GM23338 (cell line): Measurements from ENCODE around the gene IL17REL. TPM values are rescaled to one million over a fixed set of nuclear protein-coding genes. Genes with fewer than 3 reads are reported as not detected.

Experiments
- ATAC-seq: fragments of 200-7000 bp; cut with Tn5 transposase; 3 replicates; pipeline ENCODE4 v1.9.1; 2020
- DNase-seq: peaks from one replicate; pipeline ENCODE4 v3.0.0-alpha.2; 2015; ENCODE audit warnings: low spot score
- H2AFZ ChIP-seq: fragments of 200-600 bp; sonication (generic); 2 replicates; pipeline ENCODE4 v1.8.0; 2016; ENCODE audit warnings: antibody characterized with exemption, mild to moderate bottlenecking, moderate library complexity
- H3F3A ChIP-seq: fragments of 200-600 bp; sonication (generic); replicated peaks from 2 replicates; pipeline ENCODE4 v1.8.0; 2017; ENCODE audit warnings: antibody characterized with exemption, mixed run types, low read depth
- H3K27ac ChIP-seq: fragments of 200-600 bp; sonication (generic); 2 replicates; pipeline ENCODE4 v1.6.1; 2016; ENCODE audit warnings: low read depth
- H3K27me3 ChIP-seq: fragments of 200-600 bp; sonication (generic); 2 replicates; pipeline ENCODE4 v1.8.0; 2016; ENCODE audit warnings: mild to moderate bottlenecking, mixed run types, moderate library complexity; ENCODE audit not compliant: insufficient read depth
- H3K36me3 ChIP-seq: fragments of 200-600 bp; sonication (generic); 2 replicates; pipeline ENCODE4 v1.8.0; 2016; ENCODE audit warnings: mild to moderate bottlenecking; ENCODE audit not compliant: insufficient read depth
- H3K4me1 ChIP-seq: fragments of 200-600 bp; sonication (generic); 2 replicates; pipeline ENCODE4 v1.8.0; 2016; ENCODE audit warnings: mild to moderate bottlenecking, moderate library complexity; ENCODE audit not compliant: insufficient read depth
- H3K4me2 ChIP-seq: fragments of 200-600 bp; sonication (generic); 2 replicates; pipeline ENCODE4 v1.7.1; 2017; ENCODE audit warnings: mixed run types
- H3K4me3 ChIP-seq: fragments of 200-600 bp; sonication (generic); 2 replicates; pipeline ENCODE4 v1.6.1; 2016; ENCODE audit warnings: mixed run types
- H3K79me2 ChIP-seq: fragments of 200-600 bp; sonication (generic); replicated peaks from 2 replicates; pipeline ENCODE4 v1.8.0; 2017; ENCODE audit warnings: mild to moderate bottlenecking; ENCODE audit not compliant: insufficient read depth
- H3K9me2 ChIP-seq: fragments of 200-600 bp; sonication (generic); 2 replicates; pipeline ENCODE4 v1.8.0; 2017; ENCODE audit not compliant: insufficient read depth
- H4K20me1 ChIP-seq: fragments of 200-600 bp; sonication (generic); replicated peaks from 2 replicates; pipeline ENCODE4 v1.8.0; 2017; ENCODE audit warnings: mild to moderate bottlenecking; ENCODE audit not compliant: insufficient read depth
- H3K27ac Mint-ChIP-seq: 2 replicates; pipeline ENCODE4 v1.8.0; 2020; ENCODE audit warnings: inconsistent platforms, mild to moderate bottlenecking, moderate library complexity, mixed read lengths
- H3K27me3 Mint-ChIP-seq: 3 replicates; pipeline ENCODE4 v1.8.0; 2022; ENCODE audit warnings: low read depth, mild to moderate bottlenecking, moderate library complexity, mixed read lengths, inconsistent platforms; ENCODE audit not compliant: insufficient read depth, poor library complexity
- H3K36me3 Mint-ChIP-seq: 3 replicates; pipeline ENCODE4 v1.8.0; 2021; ENCODE audit warnings: low read depth, mild to moderate bottlenecking, inconsistent platforms, moderate library complexity, mixed read lengths
- H3K4me1 Mint-ChIP-seq: 3 replicates; pipeline ENCODE4 v1.8.0; 2020; ENCODE audit warnings: mild to moderate bottlenecking, inconsistent platforms, mixed read lengths
- H3K4me3 Mint-ChIP-seq: 3 replicates; pipeline ENCODE4 v1.8.0; 2021; ENCODE audit warnings: moderate library complexity, mild to moderate bottlenecking, inconsistent platforms, mixed read lengths
- H3K9me3 Mint-ChIP-seq: 3 replicates; pipeline ENCODE4 v1.8.0; 2020; ENCODE audit warnings: moderate library complexity, mild to moderate bottlenecking, inconsistent platforms, mixed read lengths
- CREB1 ChIP-seq: fragments of 250-450 bp; sonication (Bioruptor Pico); IDR thresholded peaks from 2 replicates; pipeline ENCODE4 v1.5.0; 2020; ENCODE audit warnings: low read depth, mild to moderate bottlenecking, moderate library complexity
- ETS1 ChIP-seq: IDR thresholded peaks from 2 replicates; pipeline ENCODE4 v1.6.1; 2016; ENCODE audit warnings: antibody characterized with exemption
- EZH2phosphoT487 ChIP-seq: fragments of 200-600 bp; sonication (generic); IDR thresholded peaks from one replicate; pipeline ENCODE4 v1.8.1; 2018; ENCODE audit warnings: antibody characterized with exemption; ENCODE audit not compliant: unreplicated experiment
- JUNB ChIP-seq: IDR thresholded peaks from one replicate; pipeline ENCODE4 v1.6.1; 2016; ENCODE audit warnings: antibody characterized with exemption; ENCODE audit not compliant: unreplicated experiment
- NANOG ChIP-seq: IDR thresholded peaks from 2 replicates; pipeline ENCODE4 v1.6.1; 2016; ENCODE audit warnings: antibody characterized with exemption, borderline replicate concordance
- POLR2AphosphoS5 ChIP-seq: IDR thresholded peaks from 2 replicates; pipeline ENCODE4 v1.6.1; 2016; ENCODE audit warnings: antibody characterized with exemption, low read depth
- REST ChIP-seq: IDR thresholded peaks from one replicate; pipeline ENCODE4 v1.6.1; 2018; ENCODE audit warnings: antibody characterized with exemption; ENCODE audit not compliant: unreplicated experiment
- STAT1 ChIP-seq: IDR thresholded peaks from one replicate; pipeline ENCODE4 v1.6.1; 2016; ENCODE audit warnings: antibody characterized with exemption; ENCODE audit not compliant: unreplicated experiment
- ZNF114 ChIP-seq: fragments of 250-450 bp; sonication (Bioruptor Pico); IDR thresholded peaks from 2 replicates; pipeline ENCODE4 v1.5.0; 2020; ENCODE audit warnings: mild to moderate bottlenecking, moderate library complexity
- ZNF331 ChIP-seq: fragments of 250-450 bp; sonication (Bioruptor Pico); IDR thresholded peaks from 2 replicates; pipeline ENCODE4 v1.5.0; 2020; ENCODE audit warnings: low read depth, mild to moderate bottlenecking, moderate library complexity
- long read RNA-seq: library from polyadenylated mRNA; unstranded; transcript quantifications from one replicate; pipeline ENCODE4 v2.0.0, GENCODE V29; 2020; ENCODE audit not compliant: unreplicated experiment
- polyA plus RNA-seq: library from polyadenylated mRNA; unstranded; fragments of >200 nt; fragmentation: Nextera tagmentation; extraction: Ambion mirVana; gene quantifications from 2 replicates; pipeline ENCODE4 v1.2.1, GENCODE V29; 2016
- total RNA-seq: library from RNA; depleted of rRNA; stranded (reverse); fragments of >200 nt; shearing (Covaris generic); gene quantifications from 2 replicates; pipeline ENCODE4 v1.2.3, GENCODE V29; 2014; rRNA removed
- TF ChIP-seq, protein P1 (sequence below), 2 experiments: fragments of 200-600 bp in 1 of 2; sonication (generic) in 1 of 2; conservative IDR thresholded peaks; 2 replicates each; pipeline versions ENCODE4 v1.5.1 to v1.6.1; 2016 to 2017; ENCODE audit warnings: antibody characterized with exemption in 2 of 2, low read depth in 2 of 2, mild to moderate bottlenecking in 2 of 2, moderate library complexity in 1 of 2
- TF ChIP-seq, protein P2 (sequence below): fragments of 250-450 bp; sonication (Bioruptor Pico); IDR thresholded peaks from 2 replicates; pipeline ENCODE4 v1.5.0; 2020; ENCODE audit warnings: mild to moderate bottlenecking, moderate library complexity

The IL17REL gene
- total RNA-seq (0.31 TPM in 1 of 2 replicates, not detected in the other), polyA plus RNA-seq (not detected in 2 replicates)
- long read RNA-seq: 0 reads

DNA sequence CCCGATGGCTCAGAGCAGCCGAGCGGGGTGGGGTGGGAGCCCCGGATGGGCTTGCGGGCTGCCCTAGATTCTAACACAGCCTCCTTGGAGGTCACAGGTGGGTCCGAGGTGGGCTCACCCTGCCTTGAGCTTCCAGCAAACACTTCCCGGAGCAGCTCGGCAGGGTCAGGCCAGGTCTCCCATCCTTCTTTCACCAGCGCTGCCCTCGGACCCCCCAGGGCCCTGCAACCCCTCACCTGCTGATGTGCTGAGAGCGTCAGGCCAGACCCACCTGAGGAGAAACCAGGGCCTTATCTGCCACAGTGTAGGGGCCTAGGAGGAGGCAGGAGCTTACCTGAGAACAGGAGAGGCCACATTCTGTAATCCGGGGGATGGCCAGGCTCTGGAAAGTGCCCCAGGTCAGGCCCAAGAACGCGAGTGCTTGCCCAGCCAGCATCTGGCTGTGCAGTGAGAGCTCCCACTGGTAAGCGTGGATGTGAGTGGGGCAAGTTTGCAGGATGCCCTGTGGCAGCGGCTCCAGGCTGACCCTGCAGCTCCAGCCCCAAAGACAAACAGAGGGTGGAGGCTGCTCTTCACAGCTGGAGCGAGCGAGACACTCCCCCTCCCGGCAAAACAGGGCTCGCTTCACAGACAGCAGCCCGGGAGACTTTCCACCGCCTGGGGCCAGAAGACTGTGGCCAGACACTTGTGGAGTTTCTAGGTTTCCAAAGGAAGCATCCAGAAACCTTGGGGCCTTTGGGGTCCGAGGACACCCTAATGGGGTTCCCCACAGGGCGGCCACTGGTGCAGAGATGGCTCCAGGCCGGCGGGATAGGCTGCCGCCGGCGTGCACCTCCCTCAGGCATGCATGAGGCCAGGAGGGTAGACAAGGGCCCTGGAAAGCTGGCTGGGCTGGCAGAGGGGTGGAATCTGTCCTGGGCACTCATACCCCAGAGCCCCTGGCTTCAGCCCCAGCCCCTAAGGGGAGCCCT is at the start of gene IL17REL:
Gene IL17REL, minus strand, starts transcription at position 555 of the 971 bp plus-strand sequence. Its CDS starts 119 bp downstream, at position 436.
- H3K9me2 ChIP-seq: no peaks in the 10 kb centered on the region
- no peak within 1 kb of the TSS; the same call in 1 of the 2 replicates for H3K4me2 ChIP-seq
- ATAC-seq: peak; percentile 4
- Mint-ChIP-seq H3K4me3 (peak within 1 kb of the TSS; percentile 65; the same call in 1 of the 3 replicates), H3K4me1 (peaks cover 15% of the 10 kb centered on the region; the same call in 2 of the 3 replicates), H3K36me3 (no peaks in the 10 kb centered on the region), H3K9me3 (no peaks in the 10 kb centered on the region), H3K27ac (no peak within 1 kb of the TSS), H3K27me3 (peaks cover 38% of the 10 kb centered on the region)
- H3K79me2 ChIP-seq: no peaks in the 10 kb centered on the region
- H2AFZ ChIP-seq: no peak within 1 kb of the TSS
- H3K27me3 ChIP-seq: peaks cover 60% of the 10 kb centered on the region
- H3K27ac ChIP-seq: no peak within 1 kb of the TSS
- no peak for DNase-seq
- peaks cover 7% of the 10 kb centered on the region; the same call in 1 of the 2 replicates for H3K4me1 ChIP-seq
- H3K36me3 ChIP-seq: no peaks in the 10 kb centered on the region
- 0 out of 2 replicates have a peak, but pooled peaks cover 3% of the 10 kb centered on the region for H4K20me1 ChIP-seq
- H3F3A ChIP-seq: no peaks in the 10 kb centered on the region
- H3K4me3 ChIP-seq: peak within 1 kb of the TSS; percentile 52; the same call in 1 of the 2 replicates
- TF ChIP-seq ZNF114 (CRISPR knock-in tag) (no peak), EZH2phosphoT487 (no peak), JUNB (no peak), NANOG (no peak), ETS1 (no peak), POLR2AphosphoS5 (no peak), STAT1 (no peak), ZNF331 (CRISPR knock-in tag) (no peak), REST (no peak), CREB1 (CRISPR knock-in tag) (no peak)
- TF ChIP-seq, protein P1, sequence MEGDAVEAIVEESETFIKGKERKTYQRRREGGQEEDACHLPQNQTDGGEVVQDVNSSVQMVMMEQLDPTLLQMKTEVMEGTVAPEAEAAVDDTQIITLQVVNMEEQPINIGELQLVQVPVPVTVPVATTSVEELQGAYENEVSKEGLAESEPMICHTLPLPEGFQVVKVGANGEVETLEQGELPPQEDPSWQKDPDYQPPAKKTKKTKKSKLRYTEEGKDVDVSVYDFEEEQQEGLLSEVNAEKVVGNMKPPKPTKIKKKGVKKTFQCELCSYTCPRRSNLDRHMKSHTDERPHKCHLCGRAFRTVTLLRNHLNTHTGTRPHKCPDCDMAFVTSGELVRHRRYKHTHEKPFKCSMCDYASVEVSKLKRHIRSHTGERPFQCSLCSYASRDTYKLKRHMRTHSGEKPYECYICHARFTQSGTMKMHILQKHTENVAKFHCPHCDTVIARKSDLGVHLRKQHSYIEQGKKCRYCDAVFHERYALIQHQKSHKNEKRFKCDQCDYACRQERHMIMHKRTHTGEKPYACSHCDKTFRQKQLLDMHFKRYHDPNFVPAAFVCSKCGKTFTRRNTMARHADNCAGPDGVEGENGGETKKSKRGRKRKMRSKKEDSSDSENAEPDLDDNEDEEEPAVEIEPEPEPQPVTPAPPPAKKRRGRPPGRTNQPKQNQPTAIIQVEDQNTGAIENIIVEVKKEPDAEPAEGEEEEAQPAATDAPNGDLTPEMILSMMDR (conservative IDR thresholded peaks at IDR 0.05; ENCODE audit: low read depth in 2 of 2): no peak
- TF ChIP-seq, protein P2, sequence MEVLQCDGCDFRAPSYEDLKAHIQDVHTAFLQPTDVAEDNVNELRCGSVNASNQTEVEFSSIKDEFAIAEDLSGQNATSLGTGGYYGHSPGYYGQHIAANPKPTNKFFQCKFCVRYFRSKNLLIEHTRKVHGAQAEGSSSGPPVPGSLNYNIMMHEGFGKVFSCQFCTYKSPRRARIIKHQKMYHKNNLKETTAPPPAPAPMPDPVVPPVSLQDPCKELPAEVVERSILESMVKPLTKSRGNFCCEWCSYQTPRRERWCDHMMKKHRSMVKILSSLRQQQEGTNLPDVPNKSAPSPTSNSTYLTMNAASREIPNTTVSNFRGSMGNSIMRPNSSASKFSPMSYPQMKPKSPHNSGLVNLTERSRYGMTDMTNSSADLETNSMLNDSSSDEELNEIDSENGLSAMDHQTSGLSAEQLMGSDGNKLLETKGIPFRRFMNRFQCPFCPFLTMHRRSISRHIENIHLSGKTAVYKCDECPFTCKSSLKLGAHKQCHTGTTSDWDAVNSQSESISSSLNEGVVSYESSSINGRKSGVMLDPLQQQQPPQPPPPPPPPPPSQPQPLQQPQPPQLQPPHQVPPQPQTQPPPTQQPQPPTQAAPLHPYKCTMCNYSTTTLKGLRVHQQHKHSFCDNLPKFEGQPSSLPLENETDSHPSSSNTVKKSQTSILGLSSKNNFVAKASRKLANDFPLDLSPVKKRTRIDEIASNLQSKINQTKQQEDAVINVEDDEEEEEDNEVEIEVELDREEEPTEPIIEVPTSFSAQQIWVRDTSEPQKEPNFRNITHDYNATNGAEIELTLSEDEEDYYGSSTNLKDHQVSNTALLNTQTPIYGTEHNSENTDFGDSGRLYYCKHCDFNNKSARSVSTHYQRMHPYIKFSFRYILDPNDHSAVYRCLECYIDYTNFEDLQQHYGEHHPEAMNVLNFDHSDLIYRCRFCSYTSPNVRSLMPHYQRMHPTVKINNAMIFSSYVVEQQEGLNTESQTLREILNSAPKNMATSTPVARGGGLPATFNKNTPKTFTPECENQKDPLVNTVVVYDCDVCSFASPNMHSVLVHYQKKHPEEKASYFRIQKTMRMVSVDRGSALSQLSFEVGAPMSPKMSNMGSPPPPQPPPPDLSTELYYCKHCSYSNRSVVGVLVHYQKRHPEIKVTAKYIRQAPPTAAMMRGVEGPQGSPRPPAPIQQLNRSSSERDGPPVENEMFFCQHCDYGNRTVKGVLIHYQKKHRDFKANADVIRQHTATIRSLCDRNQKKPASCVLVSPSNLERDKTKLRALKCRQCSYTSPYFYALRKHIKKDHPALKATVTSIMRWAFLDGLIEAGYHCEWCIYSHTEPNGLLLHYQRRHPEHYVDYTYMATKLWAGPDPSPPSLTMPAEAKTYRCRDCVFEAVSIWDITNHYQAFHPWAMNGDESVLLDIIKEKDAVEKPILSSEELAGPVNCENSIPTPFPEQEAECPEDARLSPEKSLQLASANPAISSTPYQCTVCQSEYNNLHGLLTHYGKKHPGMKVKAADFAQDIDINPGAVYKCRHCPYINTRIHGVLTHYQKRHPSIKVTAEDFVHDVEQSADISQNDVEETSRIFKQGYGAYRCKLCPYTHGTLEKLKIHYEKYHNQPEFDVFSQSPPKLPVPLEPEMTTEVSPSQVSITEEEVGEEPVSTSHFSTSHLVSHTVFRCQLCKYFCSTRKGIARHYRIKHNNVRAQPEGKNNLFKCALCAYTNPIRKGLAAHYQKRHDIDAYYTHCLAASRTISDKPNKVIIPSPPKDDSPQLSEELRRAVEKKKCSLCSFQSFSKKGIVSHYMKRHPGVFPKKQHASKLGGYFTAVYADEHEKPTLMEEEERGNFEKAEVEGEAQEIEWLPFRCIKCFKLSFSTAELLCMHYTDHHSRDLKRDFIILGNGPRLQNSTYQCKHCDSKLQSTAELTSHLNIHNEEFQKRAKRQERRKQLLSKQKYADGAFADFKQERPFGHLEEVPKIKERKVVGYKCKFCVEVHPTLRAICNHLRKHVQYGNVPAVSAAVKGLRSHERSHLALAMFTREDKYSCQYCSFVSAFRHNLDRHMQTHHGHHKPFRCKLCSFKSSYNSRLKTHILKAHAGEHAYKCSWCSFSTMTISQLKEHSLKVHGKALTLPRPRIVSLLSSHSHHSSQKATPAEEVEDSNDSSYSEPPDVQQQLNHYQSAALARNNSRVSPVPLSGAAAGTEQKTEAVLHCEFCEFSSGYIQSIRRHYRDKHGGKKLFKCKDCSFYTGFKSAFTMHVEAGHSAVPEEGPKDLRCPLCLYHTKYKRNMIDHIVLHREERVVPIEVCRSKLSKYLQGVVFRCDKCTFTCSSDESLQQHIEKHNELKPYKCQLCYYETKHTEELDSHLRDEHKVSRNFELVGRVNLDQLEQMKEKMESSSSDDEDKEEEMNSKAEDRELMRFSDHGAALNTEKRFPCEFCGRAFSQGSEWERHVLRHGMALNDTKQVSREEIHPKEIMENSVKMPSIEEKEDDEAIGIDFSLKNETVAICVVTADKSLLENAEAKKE: no peak
